ENCODE data around the gene GPC3.

The GPC3 gene

DNA sequence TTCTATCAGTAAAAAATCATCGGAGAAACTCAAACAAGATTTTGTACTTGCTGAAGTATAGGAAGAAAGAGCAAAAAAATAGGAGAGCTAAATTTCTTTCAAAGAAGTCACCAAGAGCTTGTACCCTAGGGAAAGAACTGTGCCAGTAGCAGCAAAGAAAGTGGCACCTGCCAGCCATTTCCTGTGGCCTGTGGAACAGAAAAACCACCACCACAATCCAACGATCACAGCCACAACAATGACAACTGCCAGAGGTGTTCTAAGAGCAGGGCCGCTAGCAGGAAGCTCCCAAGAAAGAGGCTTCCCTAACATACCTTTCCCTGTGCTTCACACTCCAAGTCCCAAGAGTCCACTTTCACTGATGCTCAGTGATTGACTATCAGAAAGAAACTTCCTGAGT lies 304.0 kb downstream of the GPC3 start:
- TF ChIP-seq ZNF394 (tag by site-specific recombination; IDR thresholded peaks at IDR 0.05; ENCODE audit: borderline replicate concordance) (no peak), ZNF623 (tag by site-specific recombination; IDR thresholded peaks at IDR 0.05) (no peak), KLF10 (tag by site-specific recombination; IDR thresholded peaks at IDR 0.05) (no peak), ZNF354C (tag by site-specific recombination; IDR thresholded peaks at IDR 0.05; ENCODE audit: borderline replicate concordance, low read depth) (no peak), RBAK (tag by site-specific recombination; IDR thresholded peaks at IDR 0.05) (no peak), ZNF157 (tag by site-specific recombination; IDR thresholded peaks at IDR 0.05) (no peak), FEZF1 (tag by site-specific recombination; IDR thresholded peaks at IDR 0.05) (no peak), SP3 (tag by site-specific recombination; IDR thresholded peaks at IDR 0.05) (no peak), SP2 (tag by site-specific recombination; IDR thresholded peaks at IDR 0.05) (no peak), ZBTB20 (tag by site-specific recombination; IDR thresholded peaks at IDR 0.05) (no peak), SALL2 (tag by site-specific recombination; IDR thresholded peaks at IDR 0.05; ENCODE audit: borderline replicate concordance) (no peak), ZNF133 (tag by site-specific recombination; IDR thresholded peaks at IDR 0.05) (no peak), YY2 (tag by site-specific recombination; IDR thresholded peaks at IDR 0.05) (no peak), ZNF707 (tag by site-specific recombination; IDR thresholded peaks at IDR 0.05) (no peak)
- TF ChIP-seq, protein P1, sequence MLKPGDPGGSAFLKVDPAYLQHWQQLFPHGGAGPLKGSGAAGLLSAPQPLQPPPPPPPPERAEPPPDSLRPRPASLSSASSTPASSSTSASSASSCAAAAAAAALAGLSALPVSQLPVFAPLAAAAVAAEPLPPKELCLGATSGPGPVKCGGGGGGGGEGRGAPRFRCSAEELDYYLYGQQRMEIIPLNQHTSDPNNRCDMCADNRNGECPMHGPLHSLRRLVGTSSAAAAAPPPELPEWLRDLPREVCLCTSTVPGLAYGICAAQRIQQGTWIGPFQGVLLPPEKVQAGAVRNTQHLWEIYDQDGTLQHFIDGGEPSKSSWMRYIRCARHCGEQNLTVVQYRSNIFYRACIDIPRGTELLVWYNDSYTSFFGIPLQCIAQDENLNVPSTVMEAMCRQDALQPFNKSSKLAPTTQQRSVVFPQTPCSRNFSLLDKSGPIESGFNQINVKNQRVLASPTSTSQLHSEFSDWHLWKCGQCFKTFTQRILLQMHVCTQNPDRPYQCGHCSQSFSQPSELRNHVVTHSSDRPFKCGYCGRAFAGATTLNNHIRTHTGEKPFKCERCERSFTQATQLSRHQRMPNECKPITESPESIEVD (tag by site-specific recombination; IDR thresholded peaks at IDR 0.05): no peak
- TF ChIP-seq, protein P2, sequence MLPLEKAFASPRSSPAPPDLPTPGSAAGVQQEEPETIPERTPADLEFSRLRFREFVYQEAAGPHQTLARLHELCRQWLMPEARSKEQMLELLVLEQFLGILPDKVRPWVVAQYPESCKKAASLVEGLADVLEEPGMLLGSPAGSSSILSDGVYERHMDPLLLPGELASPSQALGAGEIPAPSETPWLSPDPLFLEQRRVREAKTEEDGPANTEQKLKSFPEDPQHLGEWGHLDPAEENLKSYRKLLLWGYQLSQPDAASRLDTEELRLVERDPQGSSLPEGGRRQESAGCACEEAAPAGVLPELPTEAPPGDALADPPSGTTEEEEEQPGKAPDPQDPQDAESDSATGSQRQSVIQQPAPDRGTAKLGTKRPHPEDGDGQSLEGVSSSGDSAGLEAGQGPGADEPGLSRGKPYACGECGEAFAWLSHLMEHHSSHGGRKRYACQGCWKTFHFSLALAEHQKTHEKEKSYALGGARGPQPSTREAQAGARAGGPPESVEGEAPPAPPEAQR (tag by site-specific recombination; IDR thresholded peaks at IDR 0.05): no peak
- TF ChIP-seq, protein P3, sequence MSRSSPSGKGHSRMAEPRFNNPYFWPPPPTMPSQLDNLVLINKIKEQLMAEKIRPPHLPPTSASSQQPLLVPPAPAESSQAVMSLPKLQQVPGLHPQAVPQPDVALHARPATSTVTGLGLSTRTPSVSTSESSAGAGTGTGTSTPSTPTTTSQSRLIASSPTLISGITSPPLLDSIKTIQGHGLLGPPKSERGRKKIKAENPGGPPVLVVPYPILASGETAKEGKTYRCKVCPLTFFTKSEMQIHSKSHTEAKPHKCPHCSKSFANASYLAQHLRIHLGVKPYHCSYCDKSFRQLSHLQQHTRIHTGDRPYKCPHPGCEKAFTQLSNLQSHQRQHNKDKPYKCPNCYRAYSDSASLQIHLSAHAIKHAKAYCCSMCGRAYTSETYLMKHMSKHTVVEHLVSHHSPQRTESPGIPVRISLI (tag by site-specific recombination; IDR thresholded peaks at IDR 0.05): no peak
- Histone ChIP-seq H3K27ac (ENCODE audit: extremely low read depth, low read depth, low read length) (no peak overlapping the region), H3K36me3 (ENCODE audit: control insufficient read depth in 2 of 2, insufficient read depth in 1 of 2, low read length in 2 of 2) (no peaks in the 10 kb centered on the region), H3K9me3 (ENCODE audit: control insufficient read depth, insufficient read depth, low read depth, low read length) (no peaks in the 10 kb centered on the region; the same call in 1 of the 2 replicates), H3K4me3 (ENCODE audit: low read depth, low read length) (no peak overlapping the region), H3K4me1 (ENCODE audit: control insufficient read depth, insufficient read depth, low read length) (0 out of 2 replicates have a peak, but pooled peaks cover 3% of the 10 kb centered on the region)
- CTCF ChIA-PET: interaction anchor here (0.6 to 3.4 kb wide), 2 partner anchors 11 to 1050 kb away, joined by 3 to 27 read pairs; no protein-coding TSS in a partner anchor
- POLR2A ChIA-PET: no interaction called here

DNA sequence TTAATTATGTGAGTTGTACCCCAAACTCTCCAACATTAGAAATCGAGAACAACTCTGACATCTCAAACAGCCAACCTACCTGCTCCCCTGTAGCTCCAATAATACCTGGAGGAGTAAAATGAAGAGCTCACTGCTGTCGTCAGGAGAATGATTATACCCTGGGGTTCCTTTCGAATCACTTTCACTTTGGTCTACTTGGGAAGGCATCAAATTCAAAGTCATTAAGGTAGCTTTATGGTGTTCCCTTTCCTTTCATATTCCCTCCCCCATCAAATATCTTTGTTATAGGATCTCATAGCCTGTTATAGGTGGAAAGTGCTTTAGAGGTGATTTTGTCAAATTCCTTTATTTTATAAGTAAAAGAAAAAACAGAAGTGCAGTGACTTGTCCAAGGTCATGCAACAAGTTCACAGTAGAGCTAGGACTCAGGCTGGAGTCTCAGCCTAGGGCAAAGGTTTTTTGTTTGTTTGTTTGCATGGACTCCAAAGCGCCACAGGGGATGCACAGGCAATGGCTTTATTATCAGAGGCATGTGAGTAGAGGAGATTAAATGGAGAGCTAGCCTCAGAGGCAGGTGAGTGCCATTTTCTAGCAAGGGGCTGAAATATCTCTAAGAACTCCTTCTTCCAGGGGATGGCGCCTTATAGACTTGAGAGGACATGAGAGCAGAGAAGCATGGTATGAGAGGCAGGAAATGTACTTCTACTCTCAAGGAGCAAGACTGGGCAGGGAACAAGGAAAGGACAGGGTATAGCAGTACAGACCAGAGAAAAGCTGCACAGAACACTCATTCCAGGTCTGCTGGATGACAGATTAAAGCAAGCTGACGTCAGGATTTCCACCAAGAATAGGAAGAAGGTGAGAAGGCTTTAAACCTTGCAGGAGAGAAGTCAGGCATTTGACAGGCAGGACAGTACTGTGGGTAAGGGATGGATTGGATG lies 308.0 kb downstream of the GPC3 start:
- ChIA-PET POLR2A (no interaction called here), CTCF (no interaction called here)
- Histone ChIP-seq H3K36me3 (ENCODE audit: control insufficient read depth in 2 of 2, insufficient read depth in 1 of 2, low read length in 2 of 2) (no peaks in the 10 kb centered on the region), H3K4me1 (ENCODE audit: control insufficient read depth, insufficient read depth, low read length) (no peaks in the 10 kb centered on the region), H3K27ac (ENCODE audit: extremely low read depth, low read depth, low read length) (no peak overlapping the region), H3K9me3 (ENCODE audit: control insufficient read depth, insufficient read depth, low read depth, low read length) (no peaks in the 10 kb centered on the region; the same call in 1 of the 2 replicates), H3K4me3 (ENCODE audit: low read depth, low read length) (no peak overlapping the region)
- TF ChIP-seq ZNF777 (tag by site-specific recombination; IDR thresholded peaks at IDR 0.05; ENCODE audit: borderline replicate concordance): no peak
- TF ChIP-seq ZNF621 (tag by site-specific recombination; IDR thresholded peaks at IDR 0.05): no peak
- TF ChIP-seq ZNF138 (tag by site-specific recombination; IDR thresholded peaks at IDR 0.05; ENCODE audit: borderline replicate concordance): no peak
- no peak for TF ChIP-seq ZFP41 (tag by site-specific recombination; IDR thresholded peaks at IDR 0.05; ENCODE audit: borderline replicate concordance)
- TF ChIP-seq, protein P4, sequence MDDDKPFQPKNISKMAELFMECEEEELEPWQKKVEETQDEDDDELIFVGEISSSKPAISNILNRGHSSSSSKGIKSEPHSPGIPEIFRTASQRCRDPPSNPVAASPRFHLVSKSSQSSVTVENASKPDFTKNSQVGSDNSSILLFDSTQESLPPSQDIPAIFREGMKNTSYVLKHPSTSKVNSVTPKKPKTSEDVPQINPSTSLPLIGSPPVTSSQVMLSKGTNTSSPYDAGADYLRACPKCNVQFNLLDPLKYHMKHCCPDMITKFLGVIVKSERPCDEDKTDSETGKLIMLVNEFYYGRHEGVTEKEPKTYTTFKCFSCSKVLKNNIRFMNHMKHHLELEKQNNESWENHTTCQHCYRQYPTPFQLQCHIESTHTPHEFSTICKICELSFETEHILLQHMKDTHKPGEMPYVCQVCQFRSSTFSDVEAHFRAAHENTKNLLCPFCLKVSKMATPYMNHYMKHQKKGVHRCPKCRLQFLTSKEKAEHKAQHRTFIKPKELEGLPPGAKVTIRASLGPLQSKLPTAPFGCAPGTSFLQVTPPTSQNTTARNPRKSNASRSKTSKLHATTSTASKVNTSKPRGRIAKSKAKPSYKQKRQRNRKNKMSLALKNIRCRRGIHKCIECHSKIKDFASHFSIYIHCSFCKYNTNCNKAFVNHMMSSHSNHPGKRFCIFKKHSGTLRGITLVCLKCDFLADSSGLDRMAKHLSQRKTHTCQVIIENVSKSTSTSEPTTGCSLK (tag by site-specific recombination; IDR thresholded peaks at IDR 0.05): no peak
- TF ChIP-seq SP3 (tag by site-specific recombination; IDR thresholded peaks at IDR 0.05): no peak
- no peak for TF ChIP-seq MYNN (tag by site-specific recombination; IDR thresholded peaks at IDR 0.05; ENCODE audit: borderline replicate concordance)
- TF ChIP-seq ZNF311 (tag by site-specific recombination; IDR thresholded peaks at IDR 0.05; ENCODE audit: borderline replicate concordance): no peak
- no peak for TF ChIP-seq ZNF514 (tag by site-specific recombination; IDR thresholded peaks at IDR 0.05)
- TF ChIP-seq OSR2 (tag by site-specific recombination; IDR thresholded peaks at IDR 0.05): no peak
- no peak for TF ChIP-seq ZNF571 (tag by site-specific recombination; IDR thresholded peaks at IDR 0.05)
- TF ChIP-seq ZNF785 (tag by site-specific recombination; IDR thresholded peaks at IDR 0.05): no peak
- TF ChIP-seq ZNF664 (tag by site-specific recombination; IDR thresholded peaks at IDR 0.05): no peak
- no peak for TF ChIP-seq ZNF830 (tag by site-specific recombination; IDR thresholded peaks at IDR 0.05; ENCODE audit: low read depth)

Measured in HEK293 (cell line).